HG03135 (cell line): ENCODE data around the gene NOS3.

Source experiments
- ATAC-seq: cut with Tn5 transposase; IDR thresholded peaks from one replicate; pipeline ENCODE4 v1.9.1; 2021; ENCODE audit warnings: mild to moderate bottlenecking, moderate library complexity; ENCODE audit not compliant: unreplicated experiment

Gene NOS3

DNA sequence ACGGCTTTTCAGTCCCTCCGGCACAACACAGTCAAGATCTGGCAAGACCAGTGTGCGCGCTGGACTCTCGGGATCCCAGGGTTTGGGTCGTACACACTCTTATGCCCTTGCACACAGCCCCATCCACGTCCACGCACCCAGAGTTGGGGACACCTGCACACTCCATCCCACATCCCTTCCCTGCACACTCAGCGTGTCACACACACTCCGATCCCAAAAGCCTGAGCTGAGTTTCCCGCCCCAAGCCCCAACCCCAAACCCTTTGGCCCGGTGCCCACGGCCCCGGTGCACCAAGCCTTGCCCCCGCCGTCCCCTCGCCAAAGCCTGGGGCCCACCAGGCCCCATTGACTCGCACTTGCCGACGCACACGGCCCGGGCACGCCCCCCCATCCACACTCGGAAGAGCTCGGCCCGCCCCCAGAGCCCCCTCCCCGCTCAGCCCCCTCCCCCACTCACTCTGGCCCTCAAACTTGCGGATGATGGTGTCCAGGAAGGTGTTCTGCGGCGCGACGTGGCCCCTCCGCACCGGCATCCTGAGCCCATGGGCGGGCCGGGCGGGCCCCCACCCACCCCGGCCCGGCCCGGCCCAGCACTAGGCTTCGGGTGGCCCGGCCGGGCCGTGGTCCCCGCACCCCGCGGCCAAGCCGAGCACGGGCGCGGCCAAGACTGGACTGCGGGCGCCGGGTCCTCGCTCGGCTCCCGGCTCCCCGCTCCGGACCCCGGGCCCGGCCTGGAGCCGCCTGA is 13.3 kb upstream of the NOS3 start:
- no peak for ATAC-seq

- no peak for ATAC-seq
These were observed 12.6 kb upstream of the NOS3 start, which contains the start of gene KCNH2 for GRCh38 chr7:150978126-150978789. Gene KCNH2, minus strand, starts transcription at chr7:150978321. Its CDS starts 408 bp downstream, at chr7:150977913.

- no peak for ATAC-seq
These were observed 11.0 kb upstream of the NOS3 start for GRCh38 chr7:150979713-150980390.

DNA sequence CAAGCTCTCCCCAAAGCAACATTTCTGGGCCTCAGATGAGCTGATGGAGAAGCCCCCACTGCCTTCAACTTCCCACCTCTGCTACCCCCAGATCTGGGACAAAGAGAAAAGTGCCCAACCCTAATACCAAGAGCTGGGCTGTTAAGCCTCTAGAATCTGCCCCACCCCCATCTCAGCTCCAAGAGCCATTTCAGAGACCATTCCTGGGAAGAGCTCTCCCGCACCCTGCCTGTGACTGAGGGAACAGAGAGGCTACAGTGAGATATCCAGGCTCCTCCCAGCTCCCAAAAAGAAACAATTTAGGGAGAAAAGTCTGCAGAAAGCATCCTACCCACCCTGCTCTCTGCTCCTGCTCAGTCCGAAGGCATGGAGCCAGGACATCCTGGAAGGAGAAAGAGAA is 10.2 kb upstream of the NOS3 start:
- no peak for ATAC-seq

DNA sequence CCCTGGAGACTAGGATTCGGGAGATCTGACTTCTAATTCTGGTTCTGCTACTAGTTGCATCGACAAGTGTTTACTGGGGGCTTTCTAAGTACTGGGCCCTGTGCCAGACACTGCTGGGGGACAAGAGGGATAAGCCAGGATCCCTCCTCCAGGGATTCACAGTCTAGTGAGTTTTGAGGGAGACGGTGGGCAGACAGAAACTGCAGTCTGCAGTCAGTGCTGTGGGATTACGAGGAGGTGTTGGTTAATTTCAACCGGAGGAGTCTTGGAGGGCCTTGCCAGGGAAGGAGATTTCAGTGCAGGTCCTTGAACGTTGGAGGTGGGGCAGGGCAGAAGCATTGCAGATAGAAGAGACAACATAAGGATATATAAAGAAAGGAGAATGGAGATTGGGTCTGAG is 9.2 kb upstream of the NOS3 start:
- ATAC-seq: no peak

DNA sequence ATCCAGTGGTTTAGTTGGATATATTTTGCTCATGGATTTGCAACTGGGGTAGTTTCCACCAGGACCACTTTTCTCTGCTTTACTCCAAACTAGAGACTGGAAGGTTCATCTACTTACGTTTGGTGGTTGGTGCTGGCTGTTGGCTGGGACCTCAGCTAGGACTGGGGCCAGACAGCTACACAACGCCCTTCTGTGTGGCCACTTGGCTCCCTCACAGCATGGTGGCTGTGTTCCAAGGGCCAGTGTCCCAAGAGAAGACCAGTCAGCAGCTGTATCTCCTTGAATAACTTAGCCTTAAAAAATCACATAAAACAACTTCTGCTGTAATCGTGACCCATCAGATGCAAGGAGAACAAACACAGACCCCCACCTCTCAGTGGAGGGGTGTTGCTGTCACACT is 8.5 kb upstream of the NOS3 start:
- ATAC-seq: no peak

- ATAC-seq: no peak
These were observed 6.9 kb upstream of the NOS3 start for GRCh38 chr7:150983893-150984368.

GRCh38 chr7:150986099-150986512 is 4.7 kb upstream of the NOS3 start:
- no peak for ATAC-seq

GRCh38 chr7:150986556-150986955 is 4.3 kb upstream of the NOS3 start:
- ATAC-seq: no peak

- no peak for ATAC-seq
These were observed 2.3 kb upstream of the NOS3 start for GRCh38 chr7:150988230-150989226.

GRCh38 chr7:150989456-150989855 is 1.4 kb upstream of the NOS3 start:
- no peak for ATAC-seq

DNA sequence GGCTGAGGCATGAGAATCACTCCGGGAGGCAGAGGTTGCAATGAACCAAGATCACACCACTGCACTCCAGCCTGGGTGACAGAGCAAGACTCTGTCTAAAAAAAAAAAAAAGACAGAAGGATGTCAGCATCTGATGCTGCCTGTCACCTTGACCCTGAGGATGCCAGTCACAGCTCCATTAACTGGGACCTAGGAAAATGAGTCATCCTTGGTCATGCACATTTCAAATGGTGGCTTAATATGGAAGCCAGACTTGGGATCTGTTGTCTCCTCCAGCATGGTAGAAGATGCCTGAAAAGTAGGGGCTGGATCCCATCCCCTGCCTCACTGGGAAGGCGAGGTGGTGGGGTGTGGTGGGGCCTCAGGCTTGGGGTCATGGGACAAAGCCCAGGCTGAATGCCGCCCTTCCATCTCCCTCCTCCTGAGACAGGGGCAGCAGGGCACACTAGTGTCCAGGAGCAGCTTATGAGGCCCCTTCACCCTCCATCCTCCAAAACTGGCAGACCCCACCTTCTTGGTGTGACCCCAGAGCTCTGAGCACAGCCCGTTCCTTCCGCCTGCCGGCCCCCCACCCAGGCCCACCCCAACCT is 1.3 kb downstream of the NOS3 start:
- no peak for ATAC-seq

DNA sequence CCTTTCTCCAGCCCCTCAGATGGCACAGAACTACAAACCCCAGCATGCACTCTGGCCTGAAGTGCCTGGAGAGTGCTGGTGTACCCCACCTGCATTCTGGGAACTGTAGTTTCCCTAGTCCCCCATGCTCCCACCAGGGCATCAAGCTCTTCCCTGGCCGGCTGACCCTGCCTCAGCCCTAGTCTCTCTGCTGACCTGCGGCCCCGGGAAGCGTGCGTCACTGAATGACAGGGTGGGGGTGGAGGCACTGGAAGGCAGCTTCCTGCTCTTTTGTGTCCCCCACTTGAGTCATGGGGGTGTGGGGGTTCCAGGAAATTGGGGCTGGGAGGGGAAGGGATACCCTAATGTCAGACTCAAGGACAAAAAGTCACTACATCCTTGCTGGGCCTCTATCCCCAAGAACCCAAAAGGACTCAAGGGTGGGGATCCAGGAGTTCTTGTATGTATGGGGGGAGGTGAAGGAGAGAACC is 2.1 kb downstream of the NOS3 start:
- ATAC-seq: no peak

GRCh38 chr7:150993511-150993910 is 2.7 kb downstream of the NOS3 start:
- no peak for ATAC-seq

DNA sequence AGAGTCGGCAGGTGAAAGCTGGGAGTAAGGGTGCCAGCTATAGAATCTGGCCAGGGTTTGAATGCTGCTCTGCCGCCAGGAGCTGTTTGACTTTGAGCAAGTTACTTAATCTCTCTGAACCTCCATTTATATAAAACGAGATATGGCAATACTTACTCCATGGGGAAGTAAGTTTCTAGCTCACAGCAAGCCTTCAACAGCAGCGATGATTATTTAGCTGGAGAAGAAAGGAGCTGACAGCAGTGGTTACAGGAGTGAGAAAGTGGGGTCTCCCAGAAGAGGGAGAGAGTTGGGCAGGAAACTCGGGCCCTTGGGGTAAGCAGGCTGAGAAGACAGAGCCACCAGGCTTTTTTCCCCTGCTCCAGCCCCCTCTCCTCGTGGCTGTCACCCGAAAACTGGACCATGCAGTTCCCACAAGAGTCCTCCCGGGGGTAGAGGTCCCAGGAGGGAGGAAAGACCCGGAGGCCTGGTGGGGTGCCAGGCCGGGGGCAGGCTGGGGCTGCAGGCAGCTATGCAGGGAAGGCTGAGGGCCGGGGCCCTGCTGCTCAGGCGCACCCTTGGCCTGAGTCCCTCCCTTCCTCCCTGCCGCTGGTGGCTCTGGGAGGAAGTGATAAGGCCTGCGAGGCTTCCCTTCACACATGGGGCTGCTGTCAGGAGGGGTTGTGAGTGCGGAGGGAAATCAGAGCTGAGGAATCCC is 3.5 kb downstream of the NOS3 start:
- ATAC-seq: no peak

DNA sequence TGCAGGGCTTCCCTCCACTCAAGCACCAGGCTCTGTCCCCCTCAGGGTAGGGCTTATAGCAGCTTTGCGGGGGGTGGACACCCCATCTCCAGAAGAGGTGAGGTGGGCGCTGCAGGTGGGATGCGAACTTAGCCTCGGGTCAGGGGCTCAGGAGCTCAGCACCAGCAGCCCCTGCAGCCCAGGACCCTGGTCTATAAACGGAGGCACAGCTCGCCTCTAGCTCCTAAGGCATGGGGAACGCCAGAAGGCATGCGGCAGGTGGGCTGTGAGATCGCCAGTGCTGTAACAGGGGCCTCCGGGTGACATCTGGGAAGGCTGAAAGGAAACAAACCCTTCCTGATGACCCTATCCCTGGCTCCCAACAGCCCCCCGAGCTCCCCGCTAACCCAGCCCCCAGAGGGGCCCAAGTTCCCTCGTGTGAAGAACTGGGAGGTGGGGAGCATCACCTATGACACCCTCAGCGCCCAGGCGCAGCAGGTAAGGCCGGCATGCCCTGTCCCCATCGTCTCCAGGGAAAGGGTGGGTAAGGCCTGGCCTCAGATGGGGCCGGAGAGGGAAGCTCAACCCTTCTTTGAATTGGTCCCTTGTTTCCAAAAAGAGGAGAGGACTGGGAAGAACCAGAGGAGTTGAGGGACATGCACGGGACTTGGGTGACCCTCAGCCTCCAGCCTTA is 4.2 kb downstream of the NOS3 start:
- no peak for ATAC-seq

DNA sequence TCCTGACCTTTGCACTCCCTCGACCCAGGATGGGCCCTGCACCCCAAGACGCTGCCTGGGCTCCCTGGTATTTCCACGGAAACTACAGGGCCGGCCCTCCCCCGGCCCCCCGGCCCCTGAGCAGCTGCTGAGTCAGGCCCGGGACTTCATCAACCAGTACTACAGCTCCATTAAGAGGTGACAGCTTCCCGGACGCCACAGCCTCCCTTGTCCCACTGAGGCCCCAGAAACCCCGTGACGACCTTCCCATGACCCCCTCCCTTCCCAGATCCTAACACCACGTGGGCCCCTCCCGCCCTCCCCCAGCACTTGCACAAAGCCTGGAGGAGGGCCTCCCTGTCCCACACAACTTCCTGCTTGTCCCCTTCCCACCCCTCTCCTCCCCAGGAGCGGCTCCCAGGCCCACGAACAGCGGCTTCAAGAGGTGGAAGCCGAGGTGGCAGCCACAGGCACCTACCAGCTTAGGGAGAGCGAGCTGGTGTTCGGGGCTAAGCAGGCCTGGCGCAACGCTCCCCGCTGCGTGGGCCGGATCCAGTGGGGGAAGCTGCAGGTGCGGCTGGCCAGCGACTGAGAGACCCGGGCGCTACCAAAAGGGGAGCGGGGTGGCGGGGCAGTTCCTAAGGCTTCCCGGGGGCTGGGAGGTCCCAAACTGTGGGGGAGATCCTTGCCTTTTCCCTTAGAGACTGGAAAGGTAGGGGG is 5.7 kb downstream of the NOS3 start:
- no peak for ATAC-seq

DNA sequence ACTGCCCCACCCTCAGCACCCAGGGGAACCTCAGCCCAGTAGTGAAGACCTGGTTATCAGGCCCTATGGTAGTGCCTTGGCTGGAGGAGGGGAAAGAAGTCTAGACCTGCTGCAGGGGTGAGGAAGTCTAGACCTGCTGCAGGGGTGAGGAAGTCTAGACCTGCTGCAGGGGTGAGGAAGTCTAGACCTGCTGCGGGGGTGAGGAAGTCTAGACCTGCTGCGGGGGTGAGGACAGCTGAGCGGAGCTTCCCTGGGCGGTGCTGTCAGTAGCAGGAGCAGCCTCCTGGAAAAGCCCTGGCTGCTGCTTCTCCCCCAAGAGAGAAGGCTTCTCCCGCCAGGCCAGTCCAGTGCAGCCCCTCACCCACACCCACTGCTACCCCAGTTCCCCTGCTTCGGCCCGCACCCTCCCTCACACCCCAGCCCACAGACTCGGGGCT is 6.3 kb downstream of the NOS3 start:
- no peak for ATAC-seq
